Omental fat pad (tissue), 4 donors: ENCODE results near the gene HNF1A. TPM values are rescaled to one million over a fixed set of nuclear protein-coding genes. Genes with fewer than 3 reads are reported as not detected.
"Not testable (repeated sequence)": the region's sequence is repeated elsewhere in the genome, so short reads cannot be mapped to it uniquely, and the experiment has no call there.

Experiments used
- ATAC-seq: fragments of 150-250 bp; one replicate; pipeline ENCODE4 v1.9.1; 2016; ENCODE audit warnings: mild to moderate bottlenecking, moderate library complexity; ENCODE audit not compliant: low FRiP score
- DNase-seq: peaks from one replicate; pipeline ENCODE4 v3.0.0-alpha.2; 2019; ENCODE audit warnings: low spot score
- CTCF ChIP-seq, 3 donors: fragments of 450-650 bp; IDR thresholded peaks; one replicate each; pipeline ENCODE4 v1.5.1; 2016 to 2017; ENCODE audit warnings: antibody characterized with exemption in 3 of 3, mild to moderate bottlenecking in 3 of 3, moderate library complexity in 2 of 3
- total RNA-seq, 4 donors: library from RNA; depleted of rRNA; stranded (reverse); fragments of >200 nt; gene quantifications; one replicate each; pipeline ENCODE4 v1.1.0, GENCODE V29; 2016

HNF1A gene
- total RNA-seq, 4 donors from 2014 or later = not detected

- DNase-seq (no peak), ATAC-seq (no peak)
- no peak for TF ChIP-seq CTCF (IDR thresholded peaks at IDR 0.05)
These were observed 34.9 kb upstream of the HNF1A start for GRCh38 chr12:120943482-120943881.

GRCh38 chr12:120944645-120945217 is 33.6 kb upstream of the HNF1A start:
- no peak for ATAC-seq
- peak; percentile 54 for DNase-seq
- no peak for TF ChIP-seq CTCF (IDR thresholded peaks at IDR 0.05)

DNA sequence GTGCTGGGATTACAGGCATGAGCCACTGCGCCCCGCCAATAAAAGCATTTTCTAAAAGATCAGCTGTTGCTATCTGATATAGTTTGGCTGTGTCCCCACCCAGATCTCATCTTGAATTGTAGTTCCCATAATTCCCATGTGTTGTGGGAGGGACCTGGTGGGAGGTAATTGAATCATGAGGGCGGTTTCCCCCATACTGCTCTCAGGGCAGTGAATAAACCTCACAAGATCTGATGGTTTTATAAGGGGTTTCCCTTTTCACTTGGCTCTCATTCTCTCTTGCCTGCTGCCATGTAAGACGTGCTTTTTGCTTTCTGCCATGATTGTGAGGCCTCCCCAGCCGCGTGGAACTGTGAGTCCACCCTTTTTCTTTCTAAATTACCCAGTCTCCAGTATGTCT is 32.8 kb upstream of the HNF1A start:
- ATAC-seq, DNase-seq: not testable (repeated sequence)

DNA sequence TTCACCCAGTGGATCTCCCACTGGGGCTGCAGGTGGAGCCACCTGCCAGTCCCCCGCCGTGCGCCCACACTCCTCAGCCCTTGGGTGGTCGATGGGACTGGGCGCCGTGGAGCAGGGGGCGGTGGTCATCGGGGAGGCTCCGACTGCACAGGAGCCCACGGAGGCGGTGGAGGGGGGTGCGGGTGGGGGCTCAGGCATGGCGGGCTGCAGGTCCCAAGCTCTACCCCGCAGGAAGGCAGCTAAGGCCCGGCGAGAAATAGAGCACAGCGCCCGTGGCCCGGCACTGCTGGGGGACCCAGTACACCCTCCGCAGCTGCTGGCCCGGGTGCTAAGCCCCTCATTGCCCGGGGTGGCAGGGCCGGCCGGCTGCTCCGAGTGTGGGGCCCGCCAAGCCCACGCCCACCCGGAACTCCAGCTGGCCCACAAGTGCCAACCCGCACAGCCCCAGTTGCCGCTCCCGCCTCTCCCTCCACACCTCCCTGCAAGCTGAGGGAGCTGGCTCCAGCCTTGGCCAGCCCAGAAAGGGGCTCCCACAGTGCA is 28.0 kb upstream of the HNF1A start:
- not testable (repeated sequence) for DNase-seq, ATAC-seq

DNA sequence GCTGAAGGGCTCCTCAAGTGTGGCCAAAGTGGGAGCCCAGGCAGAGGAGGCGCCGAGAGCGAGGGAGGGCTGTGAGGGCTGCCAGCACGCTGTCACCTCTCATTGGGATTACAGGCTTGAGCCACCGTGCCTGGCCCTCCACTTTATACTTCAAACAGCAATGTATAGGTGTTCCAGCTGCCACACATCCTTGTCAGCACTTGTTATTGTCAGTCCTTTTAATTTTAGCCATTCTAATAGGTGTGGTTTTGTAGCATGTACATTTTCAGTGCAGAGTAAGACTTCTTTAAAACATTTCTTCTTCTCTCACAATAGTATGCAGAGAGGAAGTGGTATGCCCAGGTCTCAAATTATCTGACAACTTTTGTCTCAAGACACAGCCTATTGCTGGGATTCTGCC is 27.5 kb upstream of the HNF1A start:
- no peak for DNase-seq
- ATAC-seq = no peak
- no peak for TF ChIP-seq CTCF (IDR thresholded peaks at IDR 0.05)

DNA sequence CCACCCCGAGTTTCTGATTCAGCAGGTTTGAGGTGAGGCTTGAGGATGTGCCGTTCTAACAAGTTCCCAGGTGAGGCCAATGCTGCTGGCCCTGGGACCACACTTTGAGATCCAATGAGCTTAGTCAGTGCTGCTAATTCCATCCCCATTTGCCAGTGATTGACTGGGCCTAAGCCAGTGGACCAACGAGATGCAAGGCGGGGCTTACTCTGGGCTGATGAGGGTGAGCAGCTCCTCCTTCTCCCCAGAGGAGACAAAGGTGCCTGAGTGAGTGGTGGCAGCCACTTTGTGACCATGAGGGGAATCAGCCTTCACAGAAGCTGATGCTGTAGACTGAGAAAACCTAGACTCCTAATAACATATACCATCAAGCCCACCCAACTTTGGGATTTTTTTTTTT is 23.1 kb upstream of the HNF1A start:
- DNase-seq (no peak), ATAC-seq (no peak)
- TF ChIP-seq CTCF (IDR thresholded peaks at IDR 0.05) = no peak

GRCh38 chr12:120956579-120957300 is 21.6 kb upstream of the HNF1A start:
- DNase-seq (no peak), ATAC-seq (no peak)
- no peak for TF ChIP-seq CTCF (IDR thresholded peaks at IDR 0.05)
